ENCODE results near the gene MCU. TPM values are rescaled to one million over a fixed set of nuclear protein-coding genes. Genes with fewer than 3 reads are reported as not detected.
"Not testable (repeated sequence)": the region's sequence is repeated elsewhere in the genome, so short reads cannot be mapped to it uniquely, and the experiment has no call there.

MCU gene
- total RNA-seq, 4 donors from 2014 or later: 14.9 to 20.6 (median 19.5) TPM

- DNase-seq (ENCODE audit: extremely low spot score): no peak
- Histone ChIP-seq H3K9me3 (no peaks in the 10 kb centered on the region), H3K36me3 (no peaks in the 10 kb centered on the region), H3K4me1 (no peaks in the 10 kb centered on the region), H3K27ac (replicated peaks in 1 of 4) (no peak overlapping the region), H3K27me3 (no peaks in the 10 kb centered on the region), H3K4me3 (no peak overlapping the region)
- intact Hi-C loops (cut with DNase I): no loop called here
- TF ChIP-seq POLR2A (IDR thresholded peaks at IDR 0.05; ENCODE audit: low read depth): no peak
- no peak for TF ChIP-seq POLR2AphosphoS5 (IDR thresholded peaks at IDR 0.05)
- TF ChIP-seq, protein P1, sequence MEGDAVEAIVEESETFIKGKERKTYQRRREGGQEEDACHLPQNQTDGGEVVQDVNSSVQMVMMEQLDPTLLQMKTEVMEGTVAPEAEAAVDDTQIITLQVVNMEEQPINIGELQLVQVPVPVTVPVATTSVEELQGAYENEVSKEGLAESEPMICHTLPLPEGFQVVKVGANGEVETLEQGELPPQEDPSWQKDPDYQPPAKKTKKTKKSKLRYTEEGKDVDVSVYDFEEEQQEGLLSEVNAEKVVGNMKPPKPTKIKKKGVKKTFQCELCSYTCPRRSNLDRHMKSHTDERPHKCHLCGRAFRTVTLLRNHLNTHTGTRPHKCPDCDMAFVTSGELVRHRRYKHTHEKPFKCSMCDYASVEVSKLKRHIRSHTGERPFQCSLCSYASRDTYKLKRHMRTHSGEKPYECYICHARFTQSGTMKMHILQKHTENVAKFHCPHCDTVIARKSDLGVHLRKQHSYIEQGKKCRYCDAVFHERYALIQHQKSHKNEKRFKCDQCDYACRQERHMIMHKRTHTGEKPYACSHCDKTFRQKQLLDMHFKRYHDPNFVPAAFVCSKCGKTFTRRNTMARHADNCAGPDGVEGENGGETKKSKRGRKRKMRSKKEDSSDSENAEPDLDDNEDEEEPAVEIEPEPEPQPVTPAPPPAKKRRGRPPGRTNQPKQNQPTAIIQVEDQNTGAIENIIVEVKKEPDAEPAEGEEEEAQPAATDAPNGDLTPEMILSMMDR (IDR thresholded peaks at IDR 0.05): no peak
- TF ChIP-seq EP300 (IDR thresholded peaks at IDR 0.05): no peak
- 87% methylated on average over 3 of the region's 3 CpGs for WGBS
Observed at GRCh38 chr10:72667207-72667864, 24.6 kb upstream of the MCU start.

- WGBS: 96% methylated on average over 1 of the region's 1 CpG
- TF ChIP-seq POLR2A (IDR thresholded peaks at IDR 0.05; ENCODE audit: low read depth) (no peak), EP300 (IDR thresholded peaks at IDR 0.05) (no peak), POLR2AphosphoS5 (IDR thresholded peaks at IDR 0.05) (no peak)
- TF ChIP-seq, protein P1 (IDR thresholded peaks at IDR 0.05): no peak
- DNase-seq (ENCODE audit: extremely low spot score): no peak
- Histone ChIP-seq H3K27me3 (no peaks in the 10 kb centered on the region), H3K27ac (replicated peaks in 1 of 4) (no peak overlapping the region), H3K36me3 (no peaks in the 10 kb centered on the region), H3K4me3 (no peak overlapping the region), H3K9me3 (no peaks in the 10 kb centered on the region), H3K4me1 (no peaks in the 10 kb centered on the region)
- intact Hi-C loops (cut with DNase I): no loop called here
Observed at GRCh38 chr10:72673280-72673679, 18.7 kb upstream of the MCU start.

GRCh38 chr10:72674174-72674573 is 17.8 kb upstream of the MCU start:
- H3K36me3 ChIP-seq; H3K9me3 ChIP-seq; H3K4me1 ChIP-seq; DNase-seq (ENCODE audit: extremely low spot score); H3K27me3 ChIP-seq; H3K27ac ChIP-seq (replicated peaks in 1 of 4); H3K4me3 ChIP-seq; intact Hi-C loops (cut with DNase I): not testable (repeated sequence)
- WGBS: 83% methylated on average over 5 of the region's 5 CpGs

- no peaks in the 10 kb centered on the region for H3K27me3 ChIP-seq
- intact Hi-C loops (cut with DNase I): no loop called here
Observed at GRCh38 chr10:72679838-72680241, 12.1 kb upstream of the MCU start.

GRCh38 chr10:72682638-72683037 is 9.3 kb upstream of the MCU start:
- peak; percentile 26 for DNase-seq (ENCODE audit: extremely low spot score)
- H3K27ac ChIP-seq (replicated peaks in 1 of 4): no peak overlapping the region
- no peaks in the 10 kb centered on the region for H3K9me3 ChIP-seq
- no peaks in the 10 kb centered on the region for H3K4me1 ChIP-seq
- TF ChIP-seq, protein P1 (IDR thresholded peaks at IDR 0.05): no peak
- TF ChIP-seq POLR2AphosphoS5 (IDR thresholded peaks at IDR 0.05): no peak
- no peak for TF ChIP-seq POLR2A (IDR thresholded peaks at IDR 0.05; ENCODE audit: low read depth)
- no peak for TF ChIP-seq EP300 (IDR thresholded peaks at IDR 0.05)
- 78% methylated on average over 6 of the region's 6 CpGs for WGBS
- intact Hi-C loops (cut with DNase I): no loop called here
- no peak overlapping the region for H3K4me3 ChIP-seq
- no peaks in the 10 kb centered on the region for H3K27me3 ChIP-seq
- H3K36me3 ChIP-seq: no peaks in the 10 kb centered on the region

More at GRCh38 chr10:72679838-72680241, 12.1 kb upstream of the MCU start:
- Histone ChIP-seq H3K27ac (replicated peaks in 1 of 4) (no peak overlapping the region), H3K9me3 (no peaks in the 10 kb centered on the region), H3K4me1 (no peaks in the 10 kb centered on the region), H3K4me3 (no peak overlapping the region), H3K36me3 (no peaks in the 10 kb centered on the region)
- 91% methylated on average over 4 of the region's 4 CpGs for WGBS
- TF ChIP-seq POLR2A (IDR thresholded peaks at IDR 0.05; ENCODE audit: low read depth) (no peak), POLR2AphosphoS5 (IDR thresholded peaks at IDR 0.05) (no peak), EP300 (IDR thresholded peaks at IDR 0.05) (no peak)
- TF ChIP-seq, protein P1 (IDR thresholded peaks at IDR 0.05): no peak
- peak; percentile 34 for DNase-seq (ENCODE audit: extremely low spot score)
